HG03025 (cell line): ENCODE measurements around the gene C3orf22.

Experiments
- ATAC-seq: cut with Tn5 transposase; IDR thresholded peaks from one replicate; pipeline ENCODE4 v1.9.1; 2021; ENCODE audit warnings: mild to moderate bottlenecking, moderate library complexity; ENCODE audit not compliant: unreplicated experiment, low FRiP score

The C3orf22 gene

GRCh38 chr3:126557415-126557745, 1.4 kb downstream of the C3orf22 start:
- no peak for ATAC-seq

- ATAC-seq = no peak
These were observed 1.9 kb downstream of the C3orf22 start for GRCh38 chr3:126556637-126557414.

GRCh38 chr3:126555795-126556636, 2.7 kb downstream of the C3orf22 start:
- no peak for ATAC-seq

GRCh38 chr3:126554560-126555525, 3.9 kb downstream of the C3orf22 start:
- no peak for ATAC-seq

DNA sequence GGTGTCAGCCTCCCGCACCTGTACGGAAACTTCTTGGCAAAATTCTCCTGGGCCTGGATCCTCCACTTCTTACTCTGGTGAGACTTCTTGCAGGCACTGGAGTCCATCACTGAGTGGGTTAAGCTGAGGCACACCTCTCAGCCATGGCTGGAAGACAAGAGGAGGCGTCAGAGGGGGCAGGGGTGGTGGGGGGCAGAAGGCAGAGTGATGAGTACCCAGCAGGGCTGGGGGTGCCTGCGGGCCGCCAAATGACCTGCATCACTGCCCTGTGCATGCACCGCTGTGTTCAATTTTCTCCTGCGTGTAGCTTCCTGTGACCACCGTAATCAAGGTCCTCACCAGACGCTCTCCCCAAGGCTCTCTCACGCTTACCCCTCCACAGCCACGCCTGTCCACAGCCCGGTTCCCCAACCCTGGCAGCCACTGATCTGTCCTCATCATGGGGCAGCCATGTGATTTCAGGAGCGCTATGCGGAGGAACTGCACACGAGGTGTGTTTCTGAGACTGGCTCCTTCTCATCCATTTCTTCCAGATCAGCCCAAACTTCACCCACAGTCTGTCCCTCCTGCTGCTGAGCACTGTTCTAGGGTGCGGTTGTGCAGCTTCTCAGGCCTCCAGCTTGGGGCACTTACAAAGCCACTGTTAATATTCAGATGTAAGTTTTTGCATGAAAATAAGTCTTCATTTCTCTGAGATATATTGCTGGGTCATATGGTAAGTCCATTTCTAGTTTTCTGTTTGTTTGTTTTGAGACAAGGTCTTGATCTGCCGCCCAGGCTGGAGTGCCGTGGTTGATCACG, 5.2 kb downstream of the C3orf22 start:
- no peak for ATAC-seq

DNA sequence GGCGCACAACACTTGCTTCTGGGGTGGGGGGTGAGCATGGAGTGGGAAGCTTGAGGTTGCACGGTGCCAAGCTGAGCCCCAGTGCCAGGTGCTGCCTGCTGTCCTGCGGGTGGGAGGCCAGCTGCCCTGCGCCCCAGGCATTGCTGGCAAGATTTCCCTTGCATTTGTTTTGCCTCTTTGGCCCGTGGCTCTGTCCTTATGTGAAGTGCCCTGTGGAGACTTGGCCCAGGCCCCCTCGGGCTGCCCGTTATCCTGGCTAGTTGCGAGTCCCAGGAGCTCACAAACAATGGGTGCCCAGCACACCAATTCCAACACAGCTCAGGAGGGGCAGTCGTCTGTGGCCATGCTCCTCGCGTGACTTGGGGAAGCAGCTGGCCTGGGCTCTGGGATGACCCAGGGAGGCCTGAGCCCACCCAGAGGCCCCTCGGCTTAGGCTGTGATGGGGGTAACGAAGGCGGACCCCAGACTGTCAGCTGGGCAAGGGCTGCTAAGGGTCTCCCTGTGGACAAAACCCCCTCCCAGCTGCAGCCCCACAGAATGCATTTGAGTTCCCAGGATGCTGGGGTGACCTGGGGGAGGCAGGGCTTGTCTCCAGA, 5.9 kb downstream of the C3orf22 start:
- ATAC-seq = no peak

GRCh38 chr3:126551839-126552687, 6.7 kb downstream of the C3orf22 start:
- ATAC-seq = no peak

GRCh38 chr3:126551121-126551838, 7.5 kb downstream of the C3orf22 start:
- ATAC-seq = no peak

- ATAC-seq = no peak
These were observed 8.2 kb downstream of the C3orf22 start for GRCh38 chr3:126550488-126551051.

- ATAC-seq = no peak
These were observed 8.8 kb downstream of the C3orf22 start for GRCh38 chr3:126549861-126550487.

- ATAC-seq = no peak
These were observed 9.9 kb downstream of the C3orf22 start for GRCh38 chr3:126548556-126549466.

- no peak for ATAC-seq
These were observed 11.0 kb downstream of the C3orf22 start for GRCh38 chr3:126547721-126548120.

DNA sequence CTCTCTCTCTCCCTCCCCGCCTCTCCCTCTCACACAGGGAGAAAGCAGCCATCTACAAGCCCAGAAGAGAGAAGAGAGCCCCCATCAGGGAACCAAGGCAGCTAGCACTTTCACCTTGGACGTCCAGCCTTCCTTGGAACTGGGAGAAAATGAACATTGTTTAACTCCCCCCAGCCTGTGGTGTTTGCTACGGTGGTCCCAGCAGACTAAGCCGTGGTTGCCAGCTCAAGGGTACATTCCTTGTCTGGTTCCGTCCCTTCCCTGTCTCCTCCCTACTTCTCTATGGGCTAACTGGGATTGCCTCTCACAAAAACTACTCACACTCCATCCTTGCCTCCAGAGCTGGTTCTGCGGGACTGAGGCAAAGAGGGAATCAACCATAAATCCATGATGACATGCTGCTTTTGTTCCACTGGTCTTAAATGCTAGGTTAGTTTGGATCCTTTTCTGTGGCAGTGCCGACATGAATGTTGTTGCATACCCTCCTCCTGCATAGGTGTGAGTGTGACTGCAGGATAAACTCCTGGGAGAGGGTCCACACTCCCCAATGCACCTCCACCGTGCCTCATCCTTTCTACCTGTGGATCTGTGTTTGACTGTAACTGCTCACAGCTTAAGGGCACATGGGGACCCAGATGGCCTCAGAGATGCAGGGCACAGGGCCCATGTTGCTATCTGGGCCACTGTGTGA, 12.0 kb downstream of the C3orf22 start:
- no peak for ATAC-seq

DNA sequence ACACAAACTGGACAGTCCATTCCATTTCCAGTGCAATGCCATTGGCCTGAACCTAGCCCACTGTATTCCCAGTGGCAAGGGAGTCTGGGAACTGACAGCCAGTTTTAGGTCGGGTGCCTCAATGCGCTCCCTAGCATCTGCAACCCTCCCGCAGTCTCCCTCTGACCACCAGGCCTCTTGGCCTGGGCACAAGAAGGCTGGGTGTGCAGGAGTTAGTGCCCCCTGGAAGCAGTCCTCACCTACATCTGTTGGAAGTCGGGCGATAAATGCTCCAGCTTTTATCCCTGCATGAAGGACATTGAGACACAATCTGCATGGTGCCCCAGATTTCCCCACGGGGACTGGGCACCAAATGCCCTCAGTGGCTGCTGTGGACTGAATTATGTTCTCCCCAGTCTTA, 12.7 kb downstream of the C3orf22 start:
- no peak for ATAC-seq

GRCh38 chr3:126545544-126545943, 13.2 kb downstream of the C3orf22 start:
- no peak for ATAC-seq
